22Rv1 (cell line): Measurements from ENCODE around the gene SULT4A1.

ENCODE experiments used
- H3K27ac ChIP-seq: fragments of 450-650 bp; 2 replicates; pipeline ENCODE4 v1.5.1; 2017
- ZFX ChIP-seq: fragments of 450-650 bp; IDR thresholded peaks from 2 replicates; pipeline ENCODE4 v1.6.1; 2017; ENCODE audit warnings: antibody characterized with exemption, borderline replicate concordance
- TF ChIP-seq, protein P1 (sequence below): fragments of 450-650 bp; IDR thresholded peaks from 2 replicates; pipeline ENCODE4 v1.5.1; 2017; ENCODE audit warnings: mild to moderate bottlenecking

SULT4A1 gene

DNA sequence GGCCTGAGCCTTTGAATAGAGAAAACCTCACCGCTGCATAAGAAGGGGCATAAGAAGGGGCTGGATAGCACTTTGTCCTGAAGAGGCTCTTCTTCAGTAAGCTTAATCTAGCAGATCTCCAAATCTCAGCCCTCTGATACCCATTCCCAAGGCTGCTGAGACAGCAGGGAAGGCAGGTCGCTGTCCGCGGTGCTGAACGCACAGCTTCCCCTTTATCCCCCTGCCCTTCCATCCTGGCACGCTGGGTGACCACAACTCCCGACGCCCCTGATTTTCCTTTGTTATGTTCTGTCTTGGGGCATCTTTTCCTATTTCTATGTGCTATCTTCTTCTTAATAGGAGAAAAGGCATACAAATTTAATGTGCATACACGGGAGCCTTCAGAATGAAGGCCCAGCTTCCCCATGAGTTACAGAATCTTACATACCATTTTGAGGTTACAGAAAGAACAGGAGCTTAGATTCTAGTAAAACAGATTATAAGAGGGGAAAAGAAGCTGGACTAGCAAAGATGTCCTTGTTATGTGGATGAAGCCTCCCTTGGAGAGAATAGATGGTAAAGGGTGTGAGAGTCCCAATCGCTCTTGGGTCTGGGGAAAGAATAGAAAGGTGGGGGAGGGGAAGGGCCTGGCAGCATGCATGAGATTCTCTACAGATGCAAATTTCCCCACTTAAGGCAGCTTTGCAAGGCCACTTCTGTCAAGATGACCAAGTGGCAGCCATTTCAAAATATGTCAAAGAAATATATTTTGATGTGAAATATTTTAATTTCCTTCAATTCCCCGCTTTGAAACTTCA lies 5.7 kb upstream of the SULT4A1 start:
- TF ChIP-seq, protein P1, sequence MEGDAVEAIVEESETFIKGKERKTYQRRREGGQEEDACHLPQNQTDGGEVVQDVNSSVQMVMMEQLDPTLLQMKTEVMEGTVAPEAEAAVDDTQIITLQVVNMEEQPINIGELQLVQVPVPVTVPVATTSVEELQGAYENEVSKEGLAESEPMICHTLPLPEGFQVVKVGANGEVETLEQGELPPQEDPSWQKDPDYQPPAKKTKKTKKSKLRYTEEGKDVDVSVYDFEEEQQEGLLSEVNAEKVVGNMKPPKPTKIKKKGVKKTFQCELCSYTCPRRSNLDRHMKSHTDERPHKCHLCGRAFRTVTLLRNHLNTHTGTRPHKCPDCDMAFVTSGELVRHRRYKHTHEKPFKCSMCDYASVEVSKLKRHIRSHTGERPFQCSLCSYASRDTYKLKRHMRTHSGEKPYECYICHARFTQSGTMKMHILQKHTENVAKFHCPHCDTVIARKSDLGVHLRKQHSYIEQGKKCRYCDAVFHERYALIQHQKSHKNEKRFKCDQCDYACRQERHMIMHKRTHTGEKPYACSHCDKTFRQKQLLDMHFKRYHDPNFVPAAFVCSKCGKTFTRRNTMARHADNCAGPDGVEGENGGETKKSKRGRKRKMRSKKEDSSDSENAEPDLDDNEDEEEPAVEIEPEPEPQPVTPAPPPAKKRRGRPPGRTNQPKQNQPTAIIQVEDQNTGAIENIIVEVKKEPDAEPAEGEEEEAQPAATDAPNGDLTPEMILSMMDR, result no peak
- no peak for TF ChIP-seq ZFX
- no peak overlapping the region for H3K27ac ChIP-seq

DNA sequence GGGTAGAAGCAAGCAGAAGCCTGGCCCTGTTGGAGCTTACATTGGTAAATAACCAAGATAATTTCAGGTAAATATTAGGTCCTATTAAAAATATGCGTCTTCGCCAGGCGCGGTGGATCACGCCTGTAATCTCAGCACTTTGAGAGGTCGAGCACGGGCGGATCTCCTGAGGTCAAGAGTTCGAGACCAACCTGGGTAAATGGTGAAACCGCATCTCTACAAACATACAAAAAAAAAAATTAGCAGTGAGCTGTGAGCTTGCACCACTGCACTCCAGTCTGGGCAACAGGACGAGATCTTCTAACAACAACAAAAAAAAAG lies 529 bp upstream of the SULT4A1 start:
- no peak for TF ChIP-seq ZFX
- TF ChIP-seq, protein P1, result no peak
- no peak overlapping the region for H3K27ac ChIP-seq

DNA sequence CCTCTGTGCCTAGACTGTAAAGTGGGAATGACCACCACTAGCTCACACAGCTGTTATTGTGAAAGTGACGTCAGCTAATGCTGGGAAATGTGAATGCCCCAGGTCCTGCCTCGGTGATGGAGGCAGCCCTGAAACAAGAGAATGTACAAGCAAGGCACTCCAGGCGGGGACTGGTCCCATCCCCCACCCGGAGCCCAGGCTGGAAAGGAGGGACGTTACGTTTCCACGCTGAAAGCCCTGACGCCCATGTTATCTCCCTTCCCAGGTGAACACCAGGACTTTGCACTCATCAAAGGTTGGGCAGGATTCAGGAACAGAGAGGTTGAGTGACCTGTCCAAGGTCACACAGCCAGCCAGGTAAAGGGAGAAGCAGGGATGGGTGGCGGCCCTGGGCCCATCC lies 784 bp downstream of the SULT4A1 start:
- TF ChIP-seq ZFX, result no peak
- TF ChIP-seq, protein P1, result no peak
- H3K27ac ChIP-seq, result no peak overlapping the region

DNA sequence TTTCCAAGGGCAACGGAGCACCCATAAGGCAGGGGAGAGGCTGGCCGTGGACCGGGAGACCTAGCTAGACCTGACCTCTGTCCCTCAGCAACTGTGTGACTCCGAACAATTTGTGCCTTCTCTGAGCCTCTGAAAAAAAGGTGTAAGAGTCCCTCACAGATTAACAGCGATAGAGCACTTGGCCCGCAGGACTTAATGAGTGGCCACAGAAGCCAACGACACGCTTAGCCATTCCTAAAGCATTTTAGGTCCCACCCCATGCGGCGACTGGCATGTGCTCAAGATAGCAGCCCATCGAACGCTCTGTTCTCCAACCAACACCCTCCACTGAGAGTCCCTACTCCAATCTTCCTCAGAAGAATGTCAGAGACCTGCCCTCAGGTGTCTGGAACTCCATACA lies 1.5 kb downstream of the SULT4A1 start:
- no peak overlapping the region for H3K27ac ChIP-seq
- TF ChIP-seq ZFX, result no peak
- TF ChIP-seq, protein P1, result no peak

DNA sequence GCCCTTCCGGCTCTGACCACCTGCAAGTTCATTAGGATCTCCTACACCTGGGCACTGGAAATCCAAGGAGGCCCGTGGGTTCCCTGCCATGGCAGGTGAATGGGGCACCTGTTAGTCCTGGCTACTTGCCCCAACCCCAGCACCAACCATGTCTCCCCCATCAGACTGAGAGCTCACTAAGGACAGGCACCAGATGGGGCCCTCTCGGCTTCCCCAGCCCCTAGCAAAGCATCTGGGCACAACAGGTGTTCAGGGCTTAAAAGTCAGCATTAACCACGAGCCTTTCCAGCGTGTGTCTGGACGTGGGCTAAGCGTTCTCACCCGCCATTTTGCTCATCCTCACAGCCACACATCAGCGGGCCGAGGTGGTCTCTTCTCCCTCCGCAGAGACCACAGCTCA lies 2.2 kb downstream of the SULT4A1 start:
- H3K27ac ChIP-seq, result no peak overlapping the region
- TF ChIP-seq, protein P1, result no peak
- TF ChIP-seq ZFX, result no peak

DNA sequence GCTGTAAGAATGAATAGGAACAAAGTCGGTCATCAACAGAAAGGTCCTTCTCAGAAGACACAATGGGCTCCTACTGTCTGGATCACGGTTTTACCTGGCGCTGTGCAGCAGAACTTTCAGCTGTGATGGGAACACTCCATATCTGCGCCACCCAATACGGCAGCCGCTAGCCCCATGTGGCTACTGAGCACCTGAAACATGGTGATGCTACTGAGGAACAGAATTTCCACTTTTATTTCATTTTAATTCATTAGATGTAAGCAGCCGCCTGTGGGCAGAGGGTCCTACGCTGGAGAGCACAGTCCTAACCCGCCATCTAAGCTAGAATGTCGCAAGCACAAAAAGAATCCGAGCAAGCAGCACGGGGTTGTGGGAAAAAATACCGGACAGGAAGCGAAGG lies 2.7 kb downstream of the SULT4A1 start:
- no peak overlapping the region for H3K27ac ChIP-seq
- no peak for TF ChIP-seq ZFX
- TF ChIP-seq, protein P1, result no peak

DNA sequence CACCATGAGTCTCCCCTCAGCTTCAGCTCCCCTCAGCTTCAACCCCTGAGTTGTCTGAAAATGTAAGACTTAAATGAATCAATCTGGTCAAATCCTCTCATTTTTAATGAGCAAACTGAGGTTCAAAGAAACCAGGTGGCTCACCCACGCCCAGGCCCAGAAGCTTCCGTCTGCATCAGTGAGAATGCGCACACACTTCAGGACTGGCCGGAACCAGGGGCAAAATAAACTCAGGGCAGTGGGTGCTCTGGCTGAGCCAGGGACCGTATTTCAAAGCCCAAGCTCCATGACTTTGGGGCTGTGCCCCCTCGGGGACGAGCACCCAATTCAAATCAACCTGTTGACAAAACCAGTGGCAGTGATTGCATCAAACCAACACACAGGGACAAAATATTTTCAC lies 3.1 kb downstream of the SULT4A1 start:
- H3K27ac ChIP-seq, result no peak overlapping the region
- TF ChIP-seq, protein P1, result no peak
- TF ChIP-seq ZFX, result no peak
